Measurements from ENCODE around the gene ADCK2. TPM values are rescaled to one million over a fixed set of nuclear protein-coding genes. Genes with fewer than 3 reads are reported as not detected.
A peak's percentile ranks its signal among the peaks of the same experiment; 100 is the strongest.
"Not testable (repeated sequence)": the region's sequence is repeated elsewhere in the genome, so short reads cannot be mapped to it uniquely, and the experiment has no call there.

The ADCK2 gene, protein sequence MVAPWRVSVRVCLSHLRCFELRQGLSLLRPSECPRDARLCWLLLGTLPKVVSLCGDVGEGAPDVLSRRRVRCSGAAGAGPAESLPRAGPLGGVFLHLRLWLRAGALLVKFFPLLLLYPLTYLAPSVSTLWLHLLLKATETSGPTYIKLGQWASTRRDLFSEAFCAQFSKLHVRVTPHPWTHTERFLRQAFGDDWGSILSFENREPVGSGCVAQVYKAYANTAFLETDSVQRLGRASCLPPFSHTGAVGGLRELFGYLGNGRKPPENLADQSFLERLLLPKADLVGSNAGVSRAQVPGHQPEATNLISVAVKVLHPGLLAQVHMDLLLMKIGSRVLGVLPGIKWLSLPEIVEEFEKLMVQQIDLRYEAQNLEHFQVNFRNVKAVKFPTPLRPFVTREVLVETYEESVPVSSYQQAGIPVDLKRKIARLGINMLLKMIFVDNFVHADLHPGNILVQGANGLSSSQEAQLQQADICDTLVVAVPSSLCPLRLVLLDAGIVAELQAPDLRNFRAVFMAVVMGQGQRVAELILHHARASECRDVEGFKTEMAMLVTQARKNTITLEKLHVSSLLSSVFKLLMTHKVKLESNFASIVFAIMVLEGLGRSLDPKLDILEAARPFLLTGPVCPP
- 15.0 and 15.4 TPM in 2 replicates for total RNA-seq (2014; rRNA removed; shearing (Covaris generic))

DNA sequence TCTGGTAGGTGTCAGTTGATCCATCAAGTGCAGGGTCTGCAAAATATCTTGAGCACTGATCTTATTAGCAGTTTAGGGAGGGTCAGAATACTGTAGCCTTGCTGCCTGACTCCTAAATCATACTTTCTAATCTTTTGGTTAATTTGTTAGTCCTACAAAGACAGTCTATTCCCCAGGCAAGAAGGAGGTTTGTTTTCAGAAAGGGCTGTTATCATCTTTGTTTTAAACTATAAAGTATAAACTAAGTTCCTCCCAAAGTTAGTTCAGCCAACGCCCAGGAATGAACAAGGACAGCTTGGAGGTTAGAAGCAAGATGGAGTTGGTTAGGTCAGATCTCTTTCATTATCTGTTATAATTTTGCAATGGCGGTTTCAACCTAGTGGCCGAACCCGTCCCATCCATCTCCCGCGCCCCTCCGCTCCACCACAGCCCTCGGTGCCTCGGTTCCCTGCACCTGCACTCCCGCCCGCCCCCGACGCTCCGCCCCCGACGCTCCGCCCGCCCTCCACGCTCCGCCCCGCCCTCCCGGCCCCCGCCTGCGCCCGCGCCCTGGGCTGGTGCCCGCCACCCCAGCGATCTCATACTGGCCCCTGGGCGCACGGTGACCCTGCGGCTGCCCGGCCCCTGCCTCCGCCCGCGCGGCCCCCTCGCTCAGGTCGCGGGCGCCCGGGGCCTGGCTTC is at the start of gene ADCK2:
Gene ADCK2 (plus strand): TSS at position 564 of the 681 bp plus-strand sequence. CDS start 386 bp downstream, outside the sequence.
- DNase-seq (ENCODE audit: low read depth), result peak; percentile 48

DNA sequence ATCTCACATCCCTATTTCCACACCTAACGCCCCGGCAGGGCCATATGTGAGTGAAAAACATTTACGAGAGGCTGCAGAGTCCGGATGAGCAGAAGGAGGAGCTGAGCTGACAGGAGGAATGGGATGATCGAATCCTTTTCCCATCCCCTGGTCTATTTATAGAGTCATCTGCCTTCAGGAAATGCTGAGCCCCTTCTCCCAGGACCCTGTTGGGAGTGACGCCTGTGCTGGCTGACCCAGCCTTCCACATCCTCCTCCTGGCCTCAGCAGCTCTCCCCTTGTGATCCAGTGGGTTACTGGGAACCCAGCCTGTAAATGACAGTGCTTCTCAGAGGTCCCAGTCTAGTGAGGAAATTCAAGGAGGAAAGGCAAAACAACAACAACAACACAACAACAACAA is 48.8 kb upstream of the ADCK2 start:
- no peak for DNase-seq (ENCODE audit: low read depth)

DNA sequence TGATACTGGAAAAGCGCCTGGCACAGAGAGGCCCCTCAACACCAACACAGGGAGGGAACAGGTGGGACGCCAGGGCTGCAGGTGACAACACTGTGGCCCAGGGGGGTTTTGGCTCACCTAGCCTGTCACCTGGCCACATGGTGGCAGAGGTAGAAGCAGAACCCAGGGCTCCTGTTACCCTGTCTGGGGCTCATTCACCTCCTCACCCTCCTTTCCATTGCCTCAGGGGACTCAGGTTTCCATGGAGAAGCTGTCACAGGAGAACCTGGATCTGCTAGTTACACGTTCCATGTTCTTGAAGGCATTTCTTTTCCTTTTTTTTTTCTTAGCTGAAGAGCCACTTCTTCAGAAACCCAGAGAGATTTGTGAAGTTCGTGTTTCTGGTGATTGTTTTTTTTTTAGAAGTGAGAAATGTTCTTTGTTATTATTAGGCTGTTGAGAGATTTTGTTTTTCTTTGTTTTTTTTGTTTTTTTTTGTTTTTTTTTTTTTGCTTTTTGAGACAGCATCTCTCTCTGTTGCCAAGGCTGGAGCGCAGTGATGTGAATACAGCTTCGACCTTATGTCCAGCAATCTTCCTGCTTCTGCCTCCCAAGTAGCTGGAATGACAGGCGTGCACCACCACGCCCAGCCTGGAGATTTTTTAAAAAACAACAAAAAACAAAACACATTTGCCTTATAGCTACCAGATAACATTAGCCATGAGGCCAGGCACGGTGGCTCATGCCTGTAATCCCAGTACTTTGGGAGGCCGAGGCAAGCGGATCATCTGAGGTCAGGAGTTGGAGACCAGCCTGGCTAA is 48.2 kb upstream of the ADCK2 start:
- no peak for DNase-seq (ENCODE audit: low read depth)

DNA sequence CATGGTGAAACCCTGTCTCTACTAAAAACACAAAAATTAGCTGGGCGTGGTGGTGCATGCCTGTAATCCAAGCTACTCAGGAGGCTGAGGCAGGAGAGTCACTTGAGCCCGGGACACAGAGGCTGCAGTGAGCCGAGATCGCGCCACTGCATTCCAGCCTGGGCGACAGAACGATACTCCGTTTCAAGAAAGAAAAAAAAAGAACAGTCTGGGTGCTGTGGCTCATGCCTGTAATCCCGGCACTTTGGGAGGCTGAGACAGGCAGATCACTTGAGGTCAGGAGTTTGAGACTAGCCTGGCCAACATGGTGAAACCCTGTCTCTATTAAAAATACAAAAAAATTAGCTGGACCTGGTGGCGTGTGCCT is 47.6 kb upstream of the ADCK2 start:
- DNase-seq (ENCODE audit: low read depth), result not testable (repeated sequence)

DNA sequence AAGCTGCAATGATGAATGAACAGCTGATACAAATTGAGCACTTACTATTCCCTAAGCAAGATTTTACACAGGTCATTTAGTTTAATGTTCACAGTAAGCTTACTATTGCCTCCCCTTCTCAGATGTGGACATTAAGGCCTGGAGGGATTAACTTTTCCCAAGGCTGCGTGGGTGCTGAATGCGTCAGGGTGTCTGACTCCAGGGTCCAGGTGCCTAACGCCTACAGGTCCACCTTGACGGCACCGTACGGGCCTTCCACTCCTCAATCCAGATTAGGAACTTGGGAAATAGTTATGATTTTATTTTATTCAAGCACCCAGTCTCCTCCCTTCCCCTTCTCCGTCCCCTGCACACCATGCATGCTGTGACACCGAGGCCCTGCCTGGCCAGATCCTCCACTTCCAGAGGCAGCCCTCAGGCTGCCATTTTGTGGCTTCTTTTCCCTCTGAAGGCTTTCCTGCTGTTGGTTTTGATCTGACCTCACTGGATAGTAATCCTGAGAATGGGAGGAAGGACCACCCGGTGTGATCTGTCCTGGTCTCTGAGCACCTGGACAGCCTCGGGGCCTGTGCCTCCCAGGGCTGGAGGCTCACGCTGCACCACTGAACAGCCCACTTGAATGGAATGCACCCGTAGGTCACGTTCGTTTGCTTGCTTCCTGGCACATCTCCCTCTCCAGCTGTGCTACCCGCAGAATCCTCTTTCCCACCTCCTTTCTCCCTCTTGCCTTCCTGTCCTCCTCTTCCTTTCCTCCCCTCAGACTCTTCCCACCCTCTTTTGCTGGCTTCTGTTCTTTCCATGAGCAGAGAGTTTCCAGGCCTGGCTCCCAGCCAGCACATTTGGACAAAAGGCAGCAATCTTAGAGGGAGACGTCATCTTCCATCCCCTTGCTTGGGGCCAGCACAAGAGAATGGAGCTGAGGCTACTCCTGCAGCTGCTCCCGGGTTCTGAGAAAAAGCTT is 46.6 kb upstream of the ADCK2 start:
- DNase-seq (ENCODE audit: low read depth), result peak; percentile 99

DNA sequence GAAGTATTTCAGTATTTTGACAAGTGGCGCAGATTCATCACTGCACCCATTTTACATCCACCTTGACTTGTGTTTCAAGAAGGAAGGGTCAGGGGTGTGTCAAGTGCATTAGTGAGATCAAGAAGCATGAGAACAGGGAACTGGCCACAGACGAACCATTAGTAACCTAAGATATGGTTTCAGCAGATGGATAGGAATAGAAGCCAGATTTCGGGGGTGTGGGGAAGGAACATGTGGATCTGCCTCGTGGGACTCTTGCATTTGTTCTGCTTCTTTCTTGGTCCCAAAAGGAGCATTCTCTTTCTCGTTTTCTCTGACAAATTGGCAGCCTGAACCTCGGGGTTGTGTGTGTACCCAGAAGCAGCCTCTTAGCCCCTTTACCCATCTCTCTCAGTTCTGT is 41.7 kb upstream of the ADCK2 start:
- no peak for DNase-seq (ENCODE audit: low read depth)

DNA sequence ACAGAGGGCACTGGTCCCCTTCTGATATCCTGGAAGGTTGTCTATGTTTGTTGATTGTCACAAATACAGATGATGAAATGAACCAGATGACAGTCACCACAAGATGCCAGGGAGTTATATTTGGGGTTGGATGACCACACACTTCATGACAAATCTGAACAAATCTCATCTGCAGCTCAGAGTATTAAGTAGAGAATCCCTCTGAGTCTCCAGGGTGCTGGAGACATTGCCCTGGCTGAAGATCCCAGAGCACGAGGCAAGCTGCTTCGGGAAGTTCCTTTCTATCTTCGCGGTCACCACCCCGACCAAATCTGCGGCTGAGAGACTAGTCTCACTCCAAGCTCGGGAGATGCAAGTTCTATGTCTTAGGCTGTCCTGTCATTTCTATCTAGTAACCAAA is 41.1 kb upstream of the ADCK2 start:
- no peak for DNase-seq (ENCODE audit: low read depth)

DNA sequence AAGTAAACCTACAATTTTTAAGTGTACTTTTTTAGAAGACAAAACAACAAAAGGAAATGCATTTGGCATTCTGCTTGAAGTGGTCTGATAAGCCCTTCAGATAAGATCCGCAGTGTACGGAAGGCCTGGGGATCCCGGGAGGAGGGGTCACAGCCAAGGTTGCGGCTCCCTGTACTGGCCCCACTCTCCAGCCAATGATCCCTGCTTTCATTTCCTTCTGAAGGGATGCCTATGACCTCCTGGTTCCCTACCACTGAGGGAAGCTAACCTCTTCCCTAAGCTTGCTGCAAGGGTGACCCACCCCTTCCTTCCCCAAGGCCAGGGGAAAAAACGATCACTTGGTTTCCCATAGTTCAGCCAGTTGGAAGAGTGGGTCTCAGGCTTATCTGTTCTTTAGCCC is 37.4 kb upstream of the ADCK2 start:
- DNase-seq (ENCODE audit: low read depth), result no peak

DNA sequence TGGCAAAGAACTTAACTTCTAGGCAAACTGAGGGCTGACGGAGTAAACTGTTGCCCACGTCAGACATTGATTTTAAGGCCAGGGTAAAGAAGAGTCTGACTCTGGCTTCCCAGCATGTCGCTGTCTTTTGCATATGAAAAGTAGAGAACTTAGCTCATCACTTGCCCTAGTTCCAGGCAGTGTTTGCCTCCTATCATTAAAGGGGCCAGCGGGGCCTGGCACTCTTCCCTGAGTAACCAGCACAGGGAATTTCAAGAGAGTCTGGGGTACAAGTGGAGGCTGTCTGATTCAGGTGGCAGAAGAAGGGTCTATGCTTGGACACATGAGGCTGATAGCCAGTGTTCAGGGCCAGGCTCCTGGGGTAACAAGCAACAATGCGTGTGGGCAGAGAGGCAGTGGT is 36.9 kb upstream of the ADCK2 start:
- no peak for DNase-seq (ENCODE audit: low read depth)

DNA sequence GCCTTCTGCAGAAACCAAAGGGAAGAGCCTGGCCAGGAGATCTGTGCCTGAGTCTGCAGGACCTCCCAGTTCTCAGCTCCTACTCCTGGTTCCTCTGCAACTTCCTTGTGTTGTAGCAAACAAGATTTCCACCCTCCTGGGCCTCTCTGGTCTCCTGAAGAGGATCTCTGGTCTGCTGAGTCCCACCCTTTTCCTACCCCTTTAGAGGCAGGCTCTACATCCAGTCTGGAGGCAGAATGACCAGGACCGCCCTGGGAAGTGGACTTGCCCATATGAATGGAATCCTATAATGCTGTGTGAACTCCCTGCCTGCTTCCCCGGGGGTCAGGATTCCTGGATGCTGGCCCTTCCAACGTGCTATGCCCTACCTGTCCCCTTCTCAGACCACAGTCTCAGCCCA is 35.3 kb upstream of the ADCK2 start:
- no peak for DNase-seq (ENCODE audit: low read depth)

DNA sequence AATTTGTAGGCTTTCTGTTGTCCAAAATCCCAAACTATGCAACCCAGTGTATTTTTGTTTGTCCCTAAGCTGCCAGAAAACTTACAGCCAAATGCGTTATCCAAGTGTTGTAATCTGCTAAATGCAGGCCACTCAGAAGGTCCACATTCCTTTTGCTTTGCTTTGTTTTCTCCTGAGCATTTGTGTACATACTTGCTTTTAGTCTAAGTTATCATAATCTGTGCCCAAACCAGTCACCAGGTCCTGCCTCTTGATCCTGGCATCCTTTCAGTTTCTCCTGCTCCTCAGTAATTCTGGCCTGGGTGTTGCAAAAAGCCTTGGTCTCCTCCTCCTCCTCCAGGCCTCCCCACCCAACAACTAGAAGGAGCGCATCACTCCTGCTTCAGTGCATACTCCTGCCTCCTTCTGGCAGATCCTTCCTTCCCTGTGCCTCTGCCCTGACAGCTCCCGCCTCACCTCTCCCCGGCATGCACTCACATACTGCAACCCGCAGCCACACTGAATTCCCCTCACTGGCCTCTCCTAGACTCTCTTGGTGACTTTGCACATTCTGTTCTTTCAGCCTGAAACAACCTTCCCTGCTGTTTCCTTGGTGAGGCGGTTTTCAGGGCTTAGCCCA is 34.5 kb upstream of the ADCK2 start:
- peak; percentile 34 for DNase-seq (ENCODE audit: low read depth)

DNA sequence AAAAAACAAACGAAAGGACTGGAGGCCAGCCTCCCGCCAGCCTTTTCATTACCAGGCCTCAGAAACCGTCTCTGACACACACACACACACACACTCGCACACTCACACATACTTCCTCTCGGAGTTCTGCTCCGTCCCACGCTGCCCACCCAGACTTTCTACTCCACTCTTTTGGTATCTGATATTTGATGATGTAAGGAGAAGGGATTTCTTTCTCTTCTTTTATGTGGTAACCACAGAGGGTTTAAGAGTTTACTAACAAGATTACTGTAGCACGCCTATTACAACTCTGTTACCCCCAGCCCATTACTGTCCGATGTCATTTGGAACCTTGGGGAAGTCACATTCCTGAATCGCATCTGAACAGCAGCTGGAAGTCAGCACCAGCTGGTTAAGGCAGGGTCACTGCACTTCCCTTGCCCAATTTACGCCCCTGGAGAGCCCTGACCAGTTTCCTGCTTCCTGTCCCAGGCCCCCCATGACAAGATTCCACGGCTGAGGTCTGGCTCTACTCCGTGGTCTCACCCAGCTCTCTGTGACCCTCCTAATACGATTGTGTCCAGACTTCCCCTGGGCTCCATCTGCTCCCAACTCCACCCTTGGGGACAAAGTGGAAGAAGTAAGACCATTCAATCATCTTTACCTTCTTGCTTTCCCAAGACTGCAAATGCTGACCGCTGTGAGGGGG is 33.2 kb upstream of the ADCK2 start:
- DNase-seq (ENCODE audit: low read depth), result peak; percentile 51

DNA sequence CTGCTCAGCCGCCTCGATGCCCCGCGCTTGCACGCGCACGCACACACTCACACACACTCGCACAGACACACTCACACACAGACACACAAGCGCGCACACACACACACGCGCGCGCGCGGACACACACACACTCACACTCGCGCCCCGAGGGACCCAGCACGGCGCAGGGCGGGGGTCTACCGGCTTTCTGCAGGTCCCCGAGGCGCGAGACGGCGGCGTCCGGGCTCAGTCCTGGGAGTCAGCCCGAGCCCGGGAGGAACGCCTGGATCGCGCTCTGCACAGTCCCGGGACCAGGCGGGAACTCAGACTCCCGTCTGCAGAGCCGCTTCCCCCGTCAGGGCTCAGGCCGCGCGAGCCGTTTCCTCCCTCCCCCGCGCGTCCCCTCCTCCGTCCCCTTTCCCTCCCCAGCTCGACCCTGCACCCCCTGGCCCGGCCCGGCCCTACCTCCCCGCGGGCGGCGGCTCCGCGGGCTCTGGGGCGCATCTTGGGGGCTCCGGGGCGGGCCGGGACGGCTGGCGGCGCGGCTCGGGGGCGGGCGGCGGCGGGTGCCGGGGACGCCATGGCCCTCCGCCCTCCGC is 32.6 kb upstream of the ADCK2 start:
- peak; percentile 59 for DNase-seq (ENCODE audit: low read depth)

DNA sequence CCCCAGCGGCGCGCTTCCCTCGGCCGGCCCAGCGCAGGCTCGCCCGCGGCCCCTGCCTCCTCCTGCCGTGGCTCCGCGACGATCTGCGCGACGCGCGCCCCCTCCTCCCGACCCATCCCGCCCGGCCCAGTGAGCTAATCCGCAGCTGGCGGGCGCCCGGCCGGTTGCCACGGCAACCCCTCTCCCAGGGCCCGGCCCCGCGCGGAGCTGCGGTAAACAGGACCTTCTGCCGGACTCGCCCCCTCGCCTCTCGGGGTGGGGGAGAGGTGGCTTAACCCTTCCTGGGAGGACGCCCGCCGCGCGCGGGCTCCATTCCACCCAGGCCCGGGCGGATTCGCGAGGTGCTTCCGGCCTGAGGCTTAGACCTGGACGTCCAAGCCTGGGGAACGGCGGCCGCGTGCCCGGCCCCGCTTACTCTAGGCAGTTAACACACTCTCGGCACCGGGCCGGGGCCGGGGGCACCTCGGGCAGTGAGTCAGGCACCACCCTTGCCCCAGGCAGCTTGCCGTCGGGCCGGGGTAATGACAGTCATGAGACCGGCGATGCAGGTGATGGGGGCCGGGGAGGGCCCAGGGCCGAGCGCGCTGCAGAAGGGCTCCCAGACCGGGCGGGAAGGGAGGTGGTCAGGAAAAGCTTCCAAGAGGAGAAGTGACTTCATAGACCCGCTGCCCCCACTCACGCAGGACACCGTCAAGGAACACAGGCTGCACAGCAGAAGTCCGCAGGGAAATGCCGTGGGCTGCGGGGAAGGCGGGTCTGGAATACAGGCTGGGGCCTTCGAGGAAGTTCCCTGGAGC is 31.8 kb upstream of the ADCK2 start, which contains the start of gene DENND2A:
Gene DENND2A (minus strand): TSS at position 87 of the 797 bp plus-strand sequence. CDS start 38,416 bp downstream, outside the sequence.
- peak; percentile 67 for DNase-seq (ENCODE audit: low read depth)

DNA sequence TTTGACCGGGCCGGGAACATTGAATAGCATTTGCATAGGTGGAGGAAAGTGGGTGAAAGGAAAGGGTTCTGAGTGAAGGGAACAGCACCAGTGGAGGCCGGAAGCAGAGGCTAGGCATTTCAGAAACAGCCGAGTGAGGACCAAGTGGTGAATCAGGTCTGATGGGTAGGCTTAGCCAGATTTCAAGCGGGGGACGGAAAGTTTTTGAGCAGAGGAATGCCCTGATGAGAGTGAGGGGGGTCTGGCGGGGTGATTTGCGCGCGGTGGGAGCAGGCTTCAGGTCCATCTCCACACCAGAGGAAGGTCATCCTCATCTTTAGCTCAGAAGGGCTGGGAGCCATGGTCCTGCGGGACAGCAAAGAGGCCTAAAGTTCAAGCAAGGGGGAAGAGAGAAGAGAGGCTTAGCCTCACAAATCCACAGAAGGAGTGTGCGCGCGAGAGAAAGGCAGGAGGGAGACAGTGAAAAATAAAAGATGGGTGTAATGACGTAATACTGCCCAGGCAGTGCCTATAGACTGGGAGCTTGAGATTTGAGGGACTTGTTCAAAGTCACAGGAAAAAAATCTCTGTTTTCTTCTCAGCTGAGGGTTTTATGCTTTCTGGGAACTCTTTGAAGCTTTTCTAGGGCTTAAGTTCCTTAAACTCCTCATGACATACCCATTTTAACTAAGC is 31.1 kb upstream of the ADCK2 start:
- DNase-seq (ENCODE audit: low read depth), result no peak

DNA sequence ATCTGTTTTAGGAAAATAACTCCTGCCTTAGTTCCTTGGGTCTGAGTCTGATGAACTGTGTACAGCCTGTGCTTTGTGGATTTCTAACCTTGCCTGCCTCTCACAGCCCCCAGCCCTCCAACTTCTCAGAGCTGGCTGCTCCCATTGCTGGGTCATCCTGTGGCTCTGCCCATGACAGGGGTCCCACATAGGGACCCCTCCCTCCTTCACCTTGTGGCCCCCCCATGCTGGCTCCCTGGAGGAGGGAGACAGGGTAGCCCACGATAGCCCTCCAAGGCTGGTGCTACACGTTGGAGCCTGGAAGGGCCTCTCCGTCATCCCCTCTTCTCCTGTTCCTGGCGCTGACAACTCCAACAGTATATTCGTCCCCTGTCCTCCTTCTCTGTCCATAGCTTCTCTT is 29.3 kb upstream of the ADCK2 start:
- no peak for DNase-seq (ENCODE audit: low read depth)

DNA sequence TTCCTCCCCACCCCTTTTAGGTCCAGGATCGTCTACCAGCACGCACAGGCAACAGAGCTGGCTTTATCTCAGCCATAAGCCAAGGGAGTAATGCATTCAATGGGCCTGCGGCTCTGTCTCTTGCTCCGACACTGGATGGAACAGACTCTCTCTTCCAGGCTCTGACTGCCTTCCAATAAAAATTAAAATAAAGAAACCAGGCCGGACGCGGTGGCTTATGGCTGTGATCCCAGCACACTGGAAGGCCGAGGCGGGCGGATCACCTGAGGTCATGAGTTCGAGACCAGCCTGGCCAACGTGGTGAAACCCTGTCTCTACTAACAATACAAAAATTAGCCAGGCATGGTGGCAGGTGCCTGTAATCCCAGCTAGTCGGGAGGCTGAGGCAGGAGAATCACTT is 28.0 kb upstream of the ADCK2 start:
- DNase-seq (ENCODE audit: low read depth), result not testable (repeated sequence)

Data from Daoy (cell line).